ENCODE results near the gene CIAO2B. TPM values are rescaled to one million over a fixed set of nuclear protein-coding genes. Genes with fewer than 3 reads are reported as not detected.

Gene CIAO2B
- polyA plus RNA-seq, 1 donor (not counting 4 experiments of a cell fraction or from before 2014, with no cell fraction given) = 105 TPM

- Histone ChIP-seq H3K4me3 (ENCODE audit: control insufficient read depth in 2 of 3, extremely low read depth in 1 of 3, insufficient read depth in 2 of 3, low read depth in 1 of 3, low read length in 3 of 3) (no peak within 1 kb of the TSS), H2AFZ (ENCODE audit: control insufficient read depth, low read length) (no peak within 1 kb of the TSS), H3K27ac (ENCODE audit: control insufficient read depth, insufficient read depth, low read length) (no peak within 1 kb of the TSS), H3K27me3 (ENCODE audit: control insufficient read depth, extremely low read depth, insufficient read depth, low read length) (peaks cover 24% of the 10 kb centered on the region), H3K79me2 (ENCODE audit: control insufficient read depth, insufficient read depth, low read length) (no peaks in the 10 kb centered on the region), H3K36me3 (ENCODE audit: control insufficient read depth in 2 of 2, extremely low read depth in 1 of 2, insufficient read depth in 2 of 2, low read length in 2 of 2) (no peaks in the 10 kb centered on the region), H3K9me3 (ENCODE audit: control insufficient read depth, low read depth, low read length) (no peaks in the 10 kb centered on the region), H4K20me1 (ENCODE audit: control insufficient read depth, extremely low read depth, insufficient read depth, low read length) (no peaks in the 10 kb centered on the region), H3K4me1 (ENCODE audit: control insufficient read depth, extremely low read depth, insufficient read depth, low read length) (peaks cover 3% of the 10 kb centered on the region), H3K9ac (ENCODE audit: control insufficient read depth, extremely low read depth, insufficient read depth, low read length) (no peak within 1 kb of the TSS), H3K9me1 (ENCODE audit: control insufficient read depth, extremely low read depth, insufficient read depth, low read length) (no peaks in the 10 kb centered on the region), H3K4me2 (ENCODE audit: control insufficient read depth, extremely low read depth, insufficient read depth, low read depth, low read length) (no peak within 1 kb of the TSS)
- DNase-seq (ENCODE audit: low read depth, low spot score) = no peak
- no peak for FAIRE-seq
- dilution Hi-C loops (cut with MboI; ENCODE audit: extremely low pct_ligation_motif_present, low sequenced_read_pairs) = no loop called here
- TF ChIP-seq EZH2 (IDR thresholded peaks at IDR 0.05; ENCODE audit: low read length) (no peak), CTCF (optimal IDR thresholded peaks at IDR 0.05 in 1 of 3, IDR thresholded peaks at IDR 0.05 in 1 of 3, conservative IDR thresholded peaks at IDR 0.05 in 1 of 3; ENCODE audit: extremely low read depth in 1 of 3, insufficient read depth in 2 of 3, low read length in 3 of 3) (no peak)
Observed at GRCh38 chr16:66918803-66919568, 15.2 kb downstream of the CIAO2B start, which contains the start of gene CDH16. TSS of gene CDH16 (minus strand) at chr16:66918885. CDS start at chr16:66918065, 820 bp downstream.

GRCh38 chr16:66918355-66918754 is 15.8 kb downstream of the CIAO2B start:
- no peak for TF ChIP-seq EZH2 (IDR thresholded peaks at IDR 0.05; ENCODE audit: low read length)
- no peak for TF ChIP-seq CTCF (optimal IDR thresholded peaks at IDR 0.05 in 1 of 3, IDR thresholded peaks at IDR 0.05 in 1 of 3, conservative IDR thresholded peaks at IDR 0.05 in 1 of 3; ENCODE audit: extremely low read depth in 1 of 3, insufficient read depth in 2 of 3, low read length in 3 of 3)
- Histone ChIP-seq H3K27ac (ENCODE audit: control insufficient read depth, insufficient read depth, low read length) (no peak overlapping the region), H3K79me2 (ENCODE audit: control insufficient read depth, insufficient read depth, low read length) (no peaks in the 10 kb centered on the region), H3K4me3 (ENCODE audit: control insufficient read depth in 2 of 3, extremely low read depth in 1 of 3, insufficient read depth in 2 of 3, low read depth in 1 of 3, low read length in 3 of 3) (no peak overlapping the region), H3K27me3 (ENCODE audit: control insufficient read depth, extremely low read depth, insufficient read depth, low read length) (peaks cover 18% of the 10 kb centered on the region), H3K9me1 (ENCODE audit: control insufficient read depth, extremely low read depth, insufficient read depth, low read length) (no peaks in the 10 kb centered on the region), H3K9ac (ENCODE audit: control insufficient read depth, extremely low read depth, insufficient read depth, low read length) (no peak overlapping the region), H3K4me1 (ENCODE audit: control insufficient read depth, extremely low read depth, insufficient read depth, low read length) (peaks cover 3% of the 10 kb centered on the region), H3K4me2 (ENCODE audit: control insufficient read depth, extremely low read depth, insufficient read depth, low read depth, low read length) (no peak overlapping the region), H3K36me3 (ENCODE audit: control insufficient read depth in 2 of 2, extremely low read depth in 1 of 2, insufficient read depth in 2 of 2, low read length in 2 of 2) (no peaks in the 10 kb centered on the region), H3K9me3 (ENCODE audit: control insufficient read depth, low read depth, low read length) (no peaks in the 10 kb centered on the region), H2AFZ (ENCODE audit: control insufficient read depth, low read length) (no peak overlapping the region), H4K20me1 (ENCODE audit: control insufficient read depth, extremely low read depth, insufficient read depth, low read length) (no peaks in the 10 kb centered on the region)
- FAIRE-seq = no peak
- dilution Hi-C loops (cut with MboI; ENCODE audit: extremely low pct_ligation_motif_present, low sequenced_read_pairs) = no loop called here
- no peak for DNase-seq (ENCODE audit: low read depth, low spot score)

Data from keratinocyte (primary cell).